Measurements from ENCODE around the gene E2F4.

The E2F4 gene, protein sequence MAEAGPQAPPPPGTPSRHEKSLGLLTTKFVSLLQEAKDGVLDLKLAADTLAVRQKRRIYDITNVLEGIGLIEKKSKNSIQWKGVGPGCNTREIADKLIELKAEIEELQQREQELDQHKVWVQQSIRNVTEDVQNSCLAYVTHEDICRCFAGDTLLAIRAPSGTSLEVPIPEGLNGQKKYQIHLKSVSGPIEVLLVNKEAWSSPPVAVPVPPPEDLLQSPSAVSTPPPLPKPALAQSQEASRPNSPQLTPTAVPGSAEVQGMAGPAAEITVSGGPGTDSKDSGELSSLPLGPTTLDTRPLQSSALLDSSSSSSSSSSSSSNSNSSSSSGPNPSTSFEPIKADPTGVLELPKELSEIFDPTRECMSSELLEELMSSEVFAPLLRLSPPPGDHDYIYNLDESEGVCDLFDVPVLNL

DNA sequence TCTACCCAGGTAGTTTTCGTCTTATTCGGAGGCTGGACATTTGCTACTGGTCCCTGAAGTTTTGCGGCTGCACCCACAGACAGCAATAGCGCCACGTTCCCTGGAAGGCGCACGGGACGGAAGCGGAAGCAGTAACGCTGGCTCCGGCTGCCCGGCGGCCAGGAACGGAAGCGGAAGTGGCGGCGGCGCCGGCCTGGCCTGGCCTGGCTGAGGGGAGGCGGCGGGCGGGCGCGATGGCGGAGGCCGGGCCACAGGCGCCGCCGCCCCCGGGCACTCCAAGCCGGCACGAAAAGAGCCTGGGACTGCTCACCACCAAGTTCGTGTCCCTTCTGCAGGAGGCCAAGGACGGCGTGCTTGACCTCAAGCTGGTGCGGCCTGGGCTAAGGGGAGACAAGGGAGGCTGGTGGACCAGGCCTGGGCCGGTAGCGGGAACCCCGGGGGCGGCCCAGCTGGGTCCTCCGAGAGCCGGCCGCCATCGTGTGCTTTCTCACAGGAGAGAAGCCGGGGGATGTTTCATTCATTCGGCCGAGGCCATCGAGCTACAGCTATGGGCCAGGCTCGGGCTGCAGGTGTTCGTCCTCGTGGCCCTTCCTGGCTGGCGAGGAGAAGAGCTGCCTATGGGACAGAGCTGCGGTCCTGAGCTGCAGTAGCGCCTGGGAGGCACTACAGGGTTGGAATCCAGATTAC, at the start of gene E2F4:
TSS of gene E2F4 (plus strand) at position 161 of the 687 bp plus-strand sequence. CDS start at position 234, 73 bp downstream.
- DNase-seq: peak; percentile 54

DNA sequence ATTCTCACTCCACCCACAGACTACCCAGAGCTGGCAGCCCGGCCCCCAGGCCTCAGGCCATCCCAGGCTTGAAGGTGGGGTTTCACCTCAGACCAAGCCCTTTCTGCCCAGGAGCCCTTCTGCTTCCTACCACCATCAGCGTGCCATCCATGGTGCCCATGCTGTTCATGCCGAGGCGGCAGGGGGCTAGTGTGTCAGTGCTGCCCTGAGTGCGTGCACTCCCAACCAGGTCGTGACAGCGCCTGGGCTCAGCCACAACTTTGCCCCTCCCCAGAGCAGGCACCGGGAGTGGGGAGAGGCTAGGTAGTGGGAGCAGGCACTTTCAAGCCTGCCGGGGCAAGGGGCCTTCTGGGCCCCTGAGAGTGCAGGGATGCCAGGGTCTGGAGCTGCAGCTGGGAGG, 49.6 kb upstream of the E2F4 start:
- DNase-seq: no peak

DNA sequence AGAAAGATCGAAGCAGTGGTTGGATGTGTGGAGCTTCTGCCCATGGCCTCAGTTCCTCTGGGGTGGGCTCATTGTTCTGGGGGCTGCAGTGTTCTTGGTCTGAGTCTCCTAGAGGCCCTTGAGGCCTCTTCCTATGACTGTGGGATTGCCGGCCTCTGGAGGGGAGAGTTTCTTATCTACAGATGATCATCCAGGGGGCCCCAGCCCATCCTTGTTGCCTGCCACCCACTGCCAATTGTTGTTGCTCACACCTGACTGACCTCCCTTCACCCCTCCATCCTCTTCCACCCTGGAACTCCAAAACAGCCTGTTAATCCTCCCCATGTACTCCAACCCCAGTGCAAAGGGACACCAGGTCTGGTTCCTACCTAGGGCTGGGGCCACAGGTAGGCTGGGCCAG, 47.0 kb upstream of the E2F4 start:
- DNase-seq: no peak

DNA sequence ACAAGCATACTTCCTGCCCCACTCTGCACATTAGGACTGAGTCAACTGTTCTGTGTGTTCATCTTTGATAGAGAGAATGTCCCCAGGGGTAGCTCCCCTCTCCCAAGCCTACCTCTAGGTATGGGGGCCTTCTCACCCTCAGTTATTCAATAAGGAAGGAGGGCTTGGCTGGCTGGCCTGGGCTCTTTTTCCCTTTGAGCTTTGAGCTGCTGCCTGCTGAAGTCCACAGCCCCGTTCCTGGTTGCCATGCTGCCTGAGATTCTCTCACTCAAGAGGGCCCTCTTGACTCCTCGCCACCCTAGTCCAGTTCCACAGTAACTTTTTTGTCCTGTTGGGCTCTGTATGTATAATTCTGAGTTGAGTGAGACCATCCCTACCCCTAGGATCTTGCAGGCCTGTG, 46.2 kb upstream of the E2F4 start:
- DNase-seq: no peak

DNA sequence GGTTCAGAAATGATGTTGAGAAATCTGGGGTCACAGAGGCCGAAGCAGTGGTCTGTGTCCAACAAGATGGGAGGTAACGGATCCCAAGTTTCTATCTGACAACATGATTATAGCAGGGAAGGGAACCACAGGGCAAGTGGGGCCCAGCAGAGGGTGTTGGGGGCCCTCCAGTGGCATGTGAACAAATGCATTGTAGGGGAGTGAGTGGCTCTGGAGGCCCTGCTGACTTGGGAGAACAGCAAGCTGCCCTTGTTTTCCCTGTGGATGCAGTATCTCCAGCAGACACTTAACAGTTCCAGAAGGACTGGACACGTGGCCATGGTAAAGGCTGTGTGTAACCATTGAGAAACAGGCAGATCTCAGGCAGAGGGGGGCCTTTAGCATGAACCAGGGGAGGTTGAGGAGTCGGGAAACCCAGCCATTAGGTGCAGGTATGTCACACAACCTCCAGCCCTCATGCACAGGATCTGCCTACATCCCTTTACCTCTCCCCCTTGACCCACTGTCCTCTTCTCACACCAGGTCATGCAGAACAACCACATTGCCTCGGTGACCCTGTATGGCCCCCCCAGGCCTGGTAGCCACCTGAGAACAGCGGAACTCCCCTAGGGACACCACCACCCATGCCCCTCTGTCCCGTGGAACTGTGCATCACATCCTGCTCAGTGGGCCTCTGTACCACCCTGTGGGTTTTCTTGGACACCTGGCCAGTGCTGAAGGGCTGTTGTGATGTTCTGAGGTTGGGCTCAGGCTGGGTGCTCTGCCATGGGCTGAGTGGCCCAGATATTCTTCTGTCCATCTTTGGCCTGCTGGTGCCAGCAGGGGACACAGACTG, 45.2 kb upstream of the E2F4 start:
- DNase-seq: no peak

DNA sequence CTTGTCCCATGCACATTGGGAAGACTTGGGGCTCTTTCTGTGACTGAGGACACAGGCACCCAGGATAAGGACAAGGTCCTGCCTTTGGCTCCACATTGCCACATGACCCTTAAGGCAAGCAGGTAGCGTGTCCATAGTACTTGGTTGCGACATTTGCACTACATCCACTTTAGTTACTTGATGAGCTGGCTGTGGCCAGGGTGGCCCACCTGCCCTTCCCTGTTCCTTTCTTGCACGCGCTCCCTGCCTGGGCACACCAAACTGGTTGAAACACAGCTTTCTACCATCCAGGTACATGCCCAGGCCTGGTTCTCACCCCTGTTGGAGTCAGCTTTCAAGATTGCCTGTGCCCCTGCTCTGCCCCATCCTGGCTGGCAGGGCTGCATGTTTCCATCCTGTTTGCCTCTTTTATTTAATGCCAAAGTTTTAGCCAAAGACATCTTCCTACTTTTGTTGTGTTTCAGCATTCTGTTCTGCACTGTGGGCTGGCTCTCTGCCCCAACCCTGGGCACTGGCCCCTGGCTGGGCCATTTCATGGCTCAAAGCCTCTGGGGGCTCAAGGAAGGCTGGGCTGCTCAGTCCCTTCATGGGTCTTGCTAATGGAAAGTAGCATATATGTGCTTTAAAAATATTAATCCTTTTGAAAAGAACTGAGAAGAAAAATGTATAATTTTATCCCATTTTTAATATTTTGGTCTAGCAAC, 44.4 kb upstream of the E2F4 start:
- DNase-seq: no peak

DNA sequence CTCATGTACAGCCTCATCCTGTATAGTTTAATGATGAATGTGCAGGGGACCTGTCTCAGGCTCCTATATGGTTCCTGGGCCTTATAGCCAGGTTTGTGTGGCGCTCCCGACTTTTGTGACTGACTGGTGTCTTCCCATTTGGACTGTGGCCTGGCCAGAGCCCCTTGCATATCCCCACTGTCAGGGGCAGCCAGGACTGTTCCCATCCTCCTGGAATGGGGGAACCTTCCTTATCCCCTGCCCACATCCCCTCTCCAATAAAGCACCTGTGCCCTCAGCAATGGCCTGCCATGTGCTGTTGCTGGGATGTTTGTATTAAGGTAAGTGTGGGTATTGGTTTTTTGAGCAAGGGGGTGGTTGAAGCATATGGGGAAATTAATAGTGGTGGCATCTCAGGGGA, 43.7 kb upstream of the E2F4 start:
- no peak for DNase-seq

DNA sequence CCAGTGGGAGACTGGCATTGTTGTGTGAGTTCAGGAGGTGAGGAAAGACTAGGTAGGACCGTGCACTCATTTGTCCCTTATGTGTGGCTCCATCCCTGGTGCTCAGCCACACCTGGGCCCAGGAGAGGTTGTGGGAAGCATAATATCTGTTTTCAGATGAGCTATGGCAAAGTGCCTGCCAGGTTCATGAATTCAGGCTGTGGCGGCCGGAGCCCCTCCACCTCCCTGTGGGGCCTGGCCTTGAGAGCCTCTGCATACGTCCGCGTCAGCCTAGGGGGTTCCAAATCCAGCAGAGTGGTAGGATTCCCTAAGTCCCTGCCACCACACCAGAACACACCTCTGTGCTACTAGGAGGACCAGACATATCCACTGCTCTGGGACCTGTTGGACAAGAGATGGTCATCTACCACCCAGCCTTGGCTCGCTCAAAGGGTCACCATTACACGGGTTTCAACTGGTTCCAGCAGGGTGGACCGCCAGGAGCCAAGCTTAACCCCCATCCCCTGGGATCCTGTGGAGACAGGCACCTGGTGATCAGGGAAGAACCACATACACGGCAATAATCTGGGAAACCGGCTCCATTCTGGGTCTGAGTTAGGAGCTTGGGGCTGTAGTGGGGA, 43.2 kb upstream of the E2F4 start:
- no peak for DNase-seq

DNA sequence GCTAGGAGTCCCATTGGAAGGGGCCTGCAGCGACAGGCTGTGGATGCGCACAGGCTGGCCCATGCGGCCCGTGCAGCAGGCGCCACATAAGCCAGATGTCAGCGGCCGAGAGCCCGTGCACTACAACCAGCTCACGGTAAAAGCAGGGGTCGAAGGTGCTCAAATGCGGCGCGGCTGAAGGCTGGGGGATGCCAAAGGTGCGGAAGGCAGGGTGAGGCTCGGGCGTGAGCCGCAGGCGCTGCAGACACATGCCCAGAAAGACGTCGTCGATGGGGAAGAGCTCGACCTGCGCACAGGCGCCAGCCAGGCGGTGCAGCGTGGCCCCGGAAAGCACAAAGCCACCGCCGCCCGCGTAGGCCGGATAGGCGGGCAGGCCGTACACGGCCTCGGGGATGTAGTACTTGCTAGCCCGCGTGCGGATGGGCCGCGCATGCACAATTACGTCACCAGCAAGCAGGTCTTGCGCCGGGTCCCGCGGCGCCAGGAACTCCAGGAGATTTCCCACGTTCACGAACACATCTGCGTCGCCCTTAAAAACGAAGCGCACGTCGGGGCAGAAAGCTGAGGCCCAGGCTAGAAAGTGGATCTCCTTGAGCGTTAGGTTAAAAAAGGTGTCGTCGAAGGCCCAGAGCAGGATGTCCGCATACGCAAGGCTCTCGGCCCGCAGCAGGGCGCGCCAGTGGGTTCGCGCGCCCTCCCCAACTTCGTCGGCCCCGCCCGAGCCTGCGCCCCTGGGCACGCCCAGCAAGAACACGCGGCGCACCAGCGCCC, 42.5 kb upstream of the E2F4 start:
- no peak for DNase-seq

DNA sequence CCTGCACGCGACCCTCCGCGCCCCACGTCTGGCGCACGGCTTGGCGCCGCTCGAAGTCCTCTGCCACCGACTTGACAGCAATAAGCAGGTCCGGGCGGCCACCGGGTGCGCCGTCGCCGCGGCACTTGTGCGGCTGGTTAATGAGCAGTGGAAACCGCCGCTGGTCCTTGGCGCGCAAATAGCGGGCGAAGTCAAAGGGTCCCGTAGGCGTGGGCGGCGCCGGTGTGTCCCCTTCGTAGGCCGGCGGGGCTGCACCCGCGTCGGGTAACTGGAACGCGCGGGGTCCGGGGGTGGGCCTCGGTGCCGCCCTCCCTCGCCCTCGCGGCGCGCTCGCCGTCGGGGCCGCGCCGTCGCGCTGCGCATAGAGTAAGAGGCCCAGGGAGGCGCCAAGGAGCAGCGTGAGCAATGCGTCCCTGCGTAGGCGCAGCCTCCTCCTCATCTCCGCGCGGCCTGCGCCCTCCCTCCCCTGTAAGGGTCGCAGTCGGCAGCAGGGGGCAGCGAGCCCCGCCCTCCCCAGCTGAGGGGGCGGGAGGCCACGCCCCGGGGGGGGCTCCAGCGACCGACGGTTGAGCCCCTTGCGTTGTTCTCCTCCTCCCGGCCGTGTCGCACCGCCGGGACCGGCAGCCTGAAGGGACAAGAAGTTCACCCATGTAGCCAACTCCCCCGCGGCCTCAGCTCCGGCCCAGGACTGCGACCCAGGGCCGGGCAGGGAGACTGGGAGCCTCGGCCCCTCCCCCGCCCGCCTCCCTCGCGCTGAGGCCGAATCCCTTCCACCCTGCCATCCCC, 41.7 kb upstream of the E2F4 start:
- DNase-seq: no peak

DNA sequence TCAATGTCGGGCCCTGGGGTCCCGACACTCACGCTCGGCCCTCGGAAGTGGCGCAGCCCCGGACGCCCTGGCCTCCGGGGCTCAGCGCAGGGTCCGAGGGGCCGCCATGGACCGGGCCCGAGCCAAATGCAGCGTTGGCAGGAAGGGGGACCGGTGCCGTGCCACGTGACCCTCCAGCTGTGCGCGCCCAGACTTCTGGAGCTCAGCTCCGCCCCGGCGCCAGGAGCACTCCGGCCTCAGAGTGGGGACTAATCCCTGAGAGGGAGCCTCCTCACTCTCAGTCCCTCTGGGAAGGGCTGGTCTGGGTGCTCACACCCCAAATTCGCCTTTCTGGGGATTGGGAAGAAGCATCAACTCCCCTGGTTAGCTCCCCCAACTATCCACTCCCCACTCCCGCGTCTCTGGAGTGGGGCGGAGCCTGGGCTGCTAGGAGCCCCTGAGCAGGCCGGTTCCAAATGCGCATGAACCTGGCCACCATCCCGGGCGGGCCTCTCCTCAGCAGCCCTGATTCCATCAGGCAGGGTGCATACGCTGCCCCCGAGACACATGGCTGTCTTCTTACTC, 41.0 kb upstream of the E2F4 start, which contains the start of gene B3GNT9:
TSS of gene B3GNT9 (minus strand) at position 166 of the 564 bp plus-strand sequence. CDS start 513 bp downstream, outside the sequence.
- DNase-seq: no peak

DNA sequence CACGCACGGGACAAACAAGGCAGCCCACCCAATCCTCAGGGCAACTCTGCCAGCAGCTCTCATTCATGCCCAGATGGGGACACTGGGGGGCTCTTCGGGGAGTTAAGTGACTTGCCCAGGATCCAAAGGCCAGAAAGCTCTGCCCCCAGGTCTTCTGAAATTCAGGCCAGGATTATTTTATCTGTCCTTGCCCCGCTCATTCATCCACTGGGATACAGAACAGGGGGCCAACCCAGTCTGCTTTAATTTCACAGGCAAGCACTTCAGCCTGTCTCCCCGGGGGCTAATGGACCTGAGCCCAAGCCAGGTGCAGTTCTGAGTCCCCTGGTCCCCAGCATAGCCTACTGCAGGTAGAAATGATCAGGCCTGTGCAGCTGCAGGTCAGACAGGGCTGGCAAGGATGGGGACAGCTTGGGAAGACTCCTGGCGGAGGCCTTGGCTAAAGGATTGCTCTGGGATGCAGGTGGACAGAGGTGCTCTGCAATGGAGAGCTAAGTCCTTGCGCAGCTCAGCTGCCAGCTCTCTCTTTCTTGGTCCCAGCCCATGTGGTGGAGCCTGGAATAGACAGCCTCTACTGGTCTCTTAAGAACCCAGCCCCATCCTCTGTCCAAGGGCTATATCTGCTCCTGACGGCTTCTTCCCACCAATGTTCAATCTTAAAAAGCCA, 40.4 kb upstream of the E2F4 start:
- DNase-seq: no peak

DNA sequence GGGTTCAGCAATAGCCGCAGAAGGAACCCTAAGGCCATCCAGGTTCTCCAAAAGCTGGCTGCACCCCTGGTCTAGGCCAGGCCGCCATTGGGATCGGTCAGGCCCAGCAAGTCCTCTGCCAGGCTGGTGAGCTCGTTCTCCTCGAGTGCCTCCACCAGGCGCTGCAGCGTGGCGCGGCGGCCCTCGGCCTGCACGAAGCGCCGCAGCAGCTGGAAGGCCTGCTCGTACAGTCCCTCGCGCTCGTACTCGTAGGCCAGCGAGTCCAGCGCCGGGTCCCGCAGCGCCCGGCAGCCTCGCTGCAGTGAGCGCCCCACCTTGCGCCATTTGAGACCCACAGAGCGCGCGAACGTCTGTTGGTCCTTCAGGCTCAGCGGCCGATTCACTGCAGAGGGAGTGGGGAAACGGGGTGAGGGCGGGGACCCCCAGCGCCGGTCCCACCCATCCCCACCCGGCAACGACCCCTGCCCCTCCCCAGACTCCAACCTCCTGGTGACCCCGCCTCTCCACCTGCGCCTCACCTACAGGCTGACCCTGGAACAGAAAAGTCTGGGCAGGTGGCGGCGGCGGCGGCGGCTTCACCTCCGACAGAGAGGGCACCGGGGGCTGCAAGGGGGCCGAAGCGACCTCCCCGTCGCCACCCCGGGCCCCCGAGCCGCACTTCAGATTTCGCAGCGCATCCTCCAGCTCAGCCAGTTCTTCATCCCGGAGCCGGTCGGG, 37.2 kb upstream of the E2F4 start:
- DNase-seq: no peak

DNA sequence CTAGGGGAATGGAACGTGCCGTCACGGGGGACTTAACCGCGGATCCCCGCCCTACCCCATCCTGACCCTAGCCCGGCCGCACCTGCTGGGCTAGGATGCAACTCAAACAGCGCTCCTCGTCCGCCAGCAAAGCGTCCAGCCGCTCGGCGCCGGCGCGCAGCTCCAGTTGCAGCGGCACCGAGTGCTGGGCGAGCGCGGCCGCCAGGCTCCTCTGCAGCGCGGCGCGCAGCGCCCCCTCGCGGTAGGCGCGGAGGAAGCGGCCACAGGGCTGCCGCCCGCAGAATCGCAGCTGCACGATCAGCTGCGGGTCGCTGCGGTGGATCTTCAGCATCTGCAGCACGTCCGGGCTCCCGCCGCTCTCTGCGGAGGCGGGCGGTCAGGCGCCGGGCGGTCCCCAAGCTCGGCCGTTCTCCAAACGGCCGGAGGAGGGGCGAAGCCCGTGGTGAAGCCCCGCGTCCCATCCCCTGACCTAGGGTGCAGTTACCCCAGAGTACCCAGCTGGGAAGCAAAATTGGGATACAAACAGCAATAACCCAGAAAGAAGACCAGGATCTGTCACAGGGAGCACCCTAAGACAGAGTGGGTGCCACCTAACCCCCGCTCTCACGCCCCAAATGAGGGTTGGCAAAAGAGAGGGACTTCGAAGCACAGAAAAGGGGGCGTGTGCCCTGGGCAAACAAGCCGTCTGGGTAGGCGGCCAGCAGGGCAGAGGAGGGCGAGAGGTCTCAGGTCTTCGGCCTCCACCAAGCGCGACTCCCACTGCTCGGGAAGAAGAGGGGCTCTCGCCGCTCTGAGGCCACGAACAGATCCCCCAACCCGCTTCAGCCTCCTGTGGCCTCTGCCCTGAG, 36.4 kb upstream of the E2F4 start:
- DNase-seq: no peak

DNA sequence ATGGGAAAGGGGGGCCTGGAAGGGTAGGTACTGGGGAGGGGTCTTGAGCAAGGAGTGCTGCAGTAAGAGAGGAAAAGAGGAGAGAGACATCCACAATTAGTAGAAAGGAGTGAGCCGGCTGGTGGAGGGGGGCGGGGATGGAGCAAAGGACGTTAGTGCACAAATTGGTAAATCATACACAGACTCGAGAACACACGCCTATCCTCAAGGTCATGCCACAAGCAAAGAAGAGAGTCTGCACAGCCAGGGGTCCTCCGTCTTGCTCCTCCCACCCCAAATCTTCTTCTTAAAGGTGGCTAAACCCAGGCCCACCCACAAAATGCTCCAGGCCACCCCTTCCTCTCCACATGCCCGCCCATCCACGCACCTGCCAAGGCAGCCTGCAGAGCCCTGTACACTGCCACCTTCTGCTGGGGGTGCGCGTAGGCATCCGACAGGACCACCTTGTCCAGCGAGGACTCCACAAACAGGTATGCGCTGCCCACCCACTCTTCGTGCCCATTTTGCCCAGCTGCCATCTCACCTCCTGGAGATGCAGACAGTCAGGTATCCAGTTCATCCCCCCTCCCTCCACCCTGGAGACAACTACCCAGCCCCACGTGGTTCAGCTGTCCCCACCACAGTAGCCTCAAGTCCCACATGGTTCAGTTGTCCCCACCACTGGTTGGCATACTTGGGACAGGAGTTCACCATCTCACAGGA, 35.7 kb upstream of the E2F4 start:
- no peak for DNase-seq

DNA sequence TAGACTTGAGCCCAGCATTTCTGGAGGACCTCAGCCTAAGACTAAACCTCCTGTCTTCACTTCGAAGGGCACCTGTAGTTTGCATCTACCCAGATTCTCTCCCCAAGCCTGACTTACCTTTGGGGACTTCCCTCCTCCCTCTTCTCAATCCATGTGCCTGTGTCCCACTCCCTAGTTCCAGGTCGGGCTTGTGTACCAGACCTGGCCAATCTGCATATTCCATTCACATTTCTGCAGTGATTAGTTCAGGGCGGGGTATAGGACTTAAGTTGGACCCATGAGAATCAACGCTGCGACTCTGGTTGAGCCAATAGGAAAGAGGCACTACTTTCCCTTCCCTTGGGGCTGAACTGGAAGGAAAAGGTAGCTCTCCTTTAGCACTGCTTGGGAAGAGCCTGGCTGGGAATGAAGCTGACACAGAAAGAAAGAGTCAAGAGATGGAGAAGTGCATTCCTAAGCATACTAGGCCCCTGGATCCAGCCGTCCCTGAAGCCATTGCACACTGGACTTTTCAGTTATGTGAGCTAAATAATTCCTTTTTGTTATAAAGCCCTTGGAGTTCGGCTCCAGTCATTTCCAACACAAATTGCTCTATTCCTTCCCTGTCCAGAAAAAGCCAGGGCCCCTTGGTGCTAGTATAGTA, 34.7 kb upstream of the E2F4 start:
- no peak for DNase-seq
